GM18511 (cell line): ENCODE data around the gene TLE3.

Source experiments
- ATAC-seq: cut with Tn5 transposase; IDR thresholded peaks from one replicate; pipeline ENCODE4 v1.9.1; 2021; ENCODE audit warnings: mild to moderate bottlenecking, moderate library complexity; ENCODE audit not compliant: unreplicated experiment

TLE3 gene

GRCh38 chr15:70012895-70013294, 84.8 kb downstream of the TLE3 start:
- no peak for ATAC-seq

DNA sequence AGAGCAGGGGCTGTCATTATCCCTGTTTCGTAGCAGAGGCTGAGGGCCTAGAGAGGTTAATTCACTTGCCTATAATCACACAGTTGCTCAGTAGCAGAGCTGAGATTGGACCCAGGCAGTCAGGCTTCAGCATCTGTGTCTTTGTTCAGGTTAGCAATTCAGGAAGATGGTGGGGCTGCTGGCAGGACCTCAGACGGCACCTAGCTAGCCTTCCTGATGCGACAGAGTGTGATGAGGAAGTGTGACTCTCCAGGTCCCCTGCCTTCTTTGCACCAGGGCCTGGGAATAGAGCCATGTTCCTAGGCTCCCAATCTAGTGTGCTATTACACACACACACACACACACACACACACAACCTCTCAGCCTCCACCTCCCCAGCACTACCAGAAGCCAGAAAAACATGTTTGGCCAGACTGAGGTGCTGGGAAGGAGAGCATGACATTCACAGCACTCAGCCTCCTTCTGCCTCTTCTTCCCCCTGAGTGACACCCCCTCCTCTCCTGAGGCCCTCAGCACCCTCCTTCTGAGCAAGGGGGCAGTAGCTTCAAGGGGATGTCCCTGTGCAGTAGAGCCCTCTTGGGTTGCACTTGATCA, 88.9 kb downstream of the TLE3 start:
- ATAC-seq = no peak

DNA sequence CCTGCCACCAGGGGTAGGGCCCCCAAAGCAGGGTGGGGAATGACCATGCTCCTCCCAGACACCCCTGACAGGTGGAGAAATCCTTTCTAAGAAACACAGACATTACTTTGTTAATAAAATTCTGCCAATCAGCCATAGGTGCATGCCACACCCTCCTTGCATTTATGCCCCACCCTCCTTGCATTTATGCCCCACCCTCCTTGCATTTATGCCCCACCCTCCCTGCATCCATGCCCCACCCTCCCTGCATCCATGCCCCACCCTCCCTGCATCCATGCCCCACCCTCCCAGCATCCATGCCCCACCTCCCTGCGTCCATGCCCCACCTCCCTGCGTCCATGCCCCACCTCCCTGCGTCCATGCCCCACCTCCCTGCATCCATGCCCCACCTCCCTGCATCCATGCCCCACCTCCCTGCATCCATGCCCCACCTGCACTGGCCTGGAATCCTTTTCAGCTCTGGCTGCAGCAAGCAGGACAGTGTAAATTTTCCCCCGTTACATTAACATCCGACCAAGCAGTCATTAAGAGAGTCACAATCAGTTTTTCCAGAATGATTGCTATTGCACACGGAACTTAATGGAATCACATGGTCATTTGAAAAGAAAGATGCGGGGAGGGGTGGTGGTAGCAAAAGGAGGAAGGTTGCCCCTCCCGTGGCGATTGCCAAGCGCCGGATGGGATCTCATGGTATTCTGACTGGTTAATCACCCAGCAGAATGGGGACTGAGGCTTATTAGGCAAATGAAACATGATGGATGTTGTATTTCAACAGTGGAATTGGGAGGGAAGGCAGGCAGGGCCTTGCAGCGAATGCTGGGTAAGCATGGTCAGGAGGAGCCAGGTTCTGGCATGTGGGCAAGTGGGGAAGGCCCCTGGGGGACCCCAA, 91.2 kb downstream of the TLE3 start:
- no peak for ATAC-seq

DNA sequence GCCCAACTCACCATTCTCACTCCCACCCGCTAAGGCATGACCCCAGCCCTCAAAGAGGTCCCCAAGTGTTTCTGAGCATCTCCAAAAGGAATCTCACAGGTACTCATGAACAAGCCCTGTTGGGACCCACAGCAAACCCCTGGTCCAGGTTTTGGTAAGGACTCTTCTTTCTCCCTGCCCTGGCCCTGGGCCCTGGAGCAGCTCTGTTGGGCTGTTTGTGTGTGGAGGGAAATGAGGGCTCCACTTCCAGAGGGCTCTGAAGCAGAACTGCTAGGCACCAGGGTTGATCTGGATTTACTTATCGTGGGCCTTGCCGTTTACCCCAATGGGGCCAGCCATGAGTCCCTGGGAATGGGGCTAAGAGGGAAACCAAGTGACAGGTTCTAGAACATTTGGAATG, 92.9 kb downstream of the TLE3 start:
- ATAC-seq = no peak

DNA sequence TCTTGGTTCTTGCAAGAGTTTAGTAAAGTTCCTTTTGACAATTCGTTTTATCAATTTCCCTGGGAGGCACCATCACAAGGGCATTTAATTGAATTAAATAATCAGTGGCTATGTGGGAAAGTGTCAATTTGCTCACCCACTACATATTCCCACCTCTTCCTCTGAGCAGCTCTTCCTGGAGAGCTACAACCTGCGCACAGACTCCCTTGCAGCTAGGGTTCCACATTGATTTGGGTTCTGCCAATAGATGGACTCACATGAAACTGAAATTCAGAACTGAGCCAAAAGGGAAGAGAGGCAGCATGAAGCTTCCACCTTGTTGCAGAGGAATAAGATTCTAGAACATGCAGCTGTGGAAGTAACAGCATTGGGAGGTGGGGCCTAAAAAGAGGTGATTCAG, 94.8 kb downstream of the TLE3 start:
- no peak for ATAC-seq

DNA sequence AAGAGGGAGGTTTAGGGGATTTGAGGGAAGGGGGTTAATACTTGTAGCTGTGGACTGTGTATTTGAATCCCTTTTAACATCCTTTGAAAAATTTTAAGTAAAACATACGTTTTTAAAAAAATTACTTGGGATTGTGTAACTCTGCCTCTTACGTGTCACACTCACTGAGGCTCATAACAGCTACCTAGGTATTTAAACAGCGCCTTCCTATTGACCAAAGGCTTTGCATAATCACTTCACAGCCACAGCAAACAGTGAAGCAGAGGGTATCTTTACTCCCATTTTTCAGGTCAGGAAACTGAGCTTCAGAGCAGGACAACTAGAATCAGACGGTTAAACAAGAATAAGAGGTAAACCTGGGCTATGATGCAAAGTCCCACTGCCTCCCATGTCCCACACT, 95.9 kb downstream of the TLE3 start:
- no peak for ATAC-seq

GRCh38 chr15:69999392-70000085, 98.2 kb downstream of the TLE3 start:
- ATAC-seq = no peak

- ATAC-seq = no peak
These were observed 99.0 kb downstream of the TLE3 start for GRCh38 chr15:69998541-69999391.

- no peak for ATAC-seq
These were observed 99.9 kb downstream of the TLE3 start for GRCh38 chr15:69997813-69998212.
